MCF 10A (cell line): ENCODE measurements around the gene PDE4D. TPM values are rescaled to one million over a fixed set of nuclear protein-coding genes. Genes with fewer than 3 reads are reported as not detected.

Experiments used
- BruUV-seq: library from RNA; stranded (reverse); fragments of 400-500 nt; replicated peaks from 2 replicates; lab custom pipeline; 2021; lab: Mats Ljungman, UMichigan
- CTCF ChIA-PET: fragments of 300-600 bp; sonication (Branson Sonifier 250); formaldehyde crosslinking; extraction: SDS; loops from one replicate; lab custom pipeline; 2021; ENCODE audit warnings: antibody characterized with exemption, inconsistent platforms; lab: Yijun Ruan, JAX
- POLR2A ChIA-PET: fragments of 300-600, 350-650 bp; sonication (Branson Sonifier 250); formaldehyde crosslinking; extraction: SDS; loops from one replicate; lab custom pipeline; 2020; ENCODE audit warnings: antibody characterized with exemption, inconsistent platforms; lab: Yijun Ruan, JAX
- DNase-seq: peaks from one replicate; pipeline ENCODE4 v3.0.0-alpha.2; 2018; ENCODE audit not compliant: unreplicated experiment
- H3K27ac Mint-ChIP-seq: one replicate; pipeline ENCODE4 v1.8.0; 2022; ENCODE audit warnings: mild to moderate bottlenecking, low read depth, mixed read lengths; ENCODE audit not compliant: unreplicated experiment
- H3K27me3 Mint-ChIP-seq: one replicate; pipeline ENCODE4 v1.8.0; 2022; ENCODE audit warnings: mixed read lengths; ENCODE audit not compliant: insufficient read depth, unreplicated experiment
- H3K36me3 Mint-ChIP-seq: one replicate; pipeline ENCODE4 v1.8.0; 2022; ENCODE audit warnings: mild to moderate bottlenecking, moderate library complexity, mixed read lengths; ENCODE audit not compliant: insufficient read depth, unreplicated experiment
- H3K4me1 Mint-ChIP-seq: one replicate; pipeline ENCODE4 v1.8.0; 2022; ENCODE audit warnings: mixed read lengths; ENCODE audit not compliant: insufficient read depth, unreplicated experiment
- H3K4me3 Mint-ChIP-seq: one replicate; pipeline ENCODE4 v1.8.0; 2022; ENCODE audit warnings: mild to moderate bottlenecking, moderate library complexity, mixed read lengths; ENCODE audit not compliant: unreplicated experiment
- H3K9me3 Mint-ChIP-seq: one replicate; pipeline ENCODE4 v1.8.0; 2022; ENCODE audit warnings: mixed read lengths; ENCODE audit not compliant: unreplicated experiment
- CTCF ChIP-seq: fragments of 200-600 bp; IDR thresholded peaks from one replicate; pipeline ENCODE4 v1.8.0; 2022; ENCODE audit warnings: antibody characterized with exemption, mild to moderate bottlenecking; ENCODE audit not compliant: unreplicated experiment
- intact Hi-C: fragments of 100-400 bp; cut with micrococcal nuclease; formaldehyde crosslinking; loops from 2 replicates; pipeline ENCODE4 v1.14.1; 2022
- total RNA-seq: library from RNA; stranded (reverse); gene quantifications from 2 replicates; pipeline ENCODE4 v1.2.3, GENCODE V29; 2022

The PDE4D gene
- total RNA-seq, 1 experiment from 2014 or later = 85.0 TPM

GRCh38 chr5:59449905-59450644, 443.5 kb downstream of the PDE4D start:
- no TSS peak for BruUV-seq
- peaks cover 13% of the 10 kb centered on the region for H3K36me3 Mint-ChIP-seq
- POLR2A ChIA-PET = no interaction called here

DNA sequence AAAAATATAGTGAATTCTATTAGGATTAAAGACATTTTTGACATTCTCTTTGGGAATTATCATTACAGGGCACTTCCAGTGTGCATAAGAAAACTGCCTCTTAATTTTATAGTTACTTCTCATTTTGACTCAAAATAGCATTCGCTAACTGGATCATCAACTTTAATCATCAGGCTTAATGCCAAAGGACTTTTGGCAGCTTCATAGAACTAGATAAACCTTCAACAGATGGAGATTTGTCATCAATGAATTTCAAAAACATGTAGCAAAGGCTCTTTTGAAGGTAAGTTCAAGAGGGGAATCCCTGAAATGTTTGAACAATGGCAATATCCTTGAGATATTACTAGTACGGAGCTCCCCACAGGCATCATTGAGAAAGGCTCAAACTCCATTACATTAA, 447.2 kb downstream of the PDE4D start:
- Mint-ChIP-seq H3K4me3 (no peak overlapping the region), H3K27me3 (no peaks in the 10 kb centered on the region), H3K4me1 (no peaks in the 10 kb centered on the region), H3K9me3 (no peaks in the 10 kb centered on the region), H3K27ac (no peak overlapping the region), H3K36me3 (peaks cover 19% of the 10 kb centered on the region)
- no peak for TF ChIP-seq CTCF
- ChIA-PET POLR2A (interaction anchor here (0.8 kb wide), 1 partner anchor 10 kb away, joined by 3 read pairs; no protein-coding TSS in a partner anchor), CTCF (interaction anchor here (0.7 kb wide), 2 partner anchors 55 to 258 kb away, joined by 3 to 4 read pairs; no protein-coding TSS in a partner anchor)
- BruUV-seq = no TSS peak
- no peak for DNase-seq
- intact Hi-C loops = no loop called here

More at GRCh38 chr5:59449905-59450644, 443.5 kb downstream of the PDE4D start:
- Mint-ChIP-seq H3K27ac (no peak overlapping the region), H3K27me3 (no peaks in the 10 kb centered on the region), H3K4me1 (no peaks in the 10 kb centered on the region), H3K9me3 (no peaks in the 10 kb centered on the region), H3K4me3 (no peak overlapping the region)
- peak; percentile 1 for DNase-seq
- CTCF ChIA-PET = interaction anchor here (0.7 kb wide), 1 partner anchor 348 kb away, joined by 3 read pairs; no protein-coding TSS in a partner anchor
- intact Hi-C loops = no loop called here
- TF ChIP-seq CTCF = no peak

- intact Hi-C loops = no loop called here
- Mint-ChIP-seq H3K36me3 (peaks cover 19% of the 10 kb centered on the region), H3K27me3 (no peaks in the 10 kb centered on the region), H3K4me3 (no peak overlapping the region), H3K4me1 (no peaks in the 10 kb centered on the region), H3K9me3 (no peaks in the 10 kb centered on the region), H3K27ac (no peak overlapping the region)
- POLR2A ChIA-PET = interaction anchor here (0.8 kb wide), 1 partner anchor 10 kb away, joined by 3 read pairs; no protein-coding TSS in a partner anchor
- CTCF ChIA-PET = interaction anchor here (0.7 kb wide), 1 partner anchor 257 kb away, joined by 4 read pairs; no protein-coding TSS in a partner anchor
- no peak for DNase-seq
- no peak for TF ChIP-seq CTCF
- no TSS peak for BruUV-seq
Measured at GRCh38 chr5:59445741-59446140, 447.8 kb downstream of the PDE4D start.

GRCh38 chr5:59439303-59439702, 454.2 kb downstream of the PDE4D start:
- no peak for TF ChIP-seq CTCF
- BruUV-seq = no TSS peak
- no peak for DNase-seq
- Mint-ChIP-seq H3K27me3 (no peaks in the 10 kb centered on the region), H3K9me3 (no peaks in the 10 kb centered on the region), H3K4me3 (no peak overlapping the region), H3K36me3 (peaks cover 25% of the 10 kb centered on the region), H3K4me1 (no peaks in the 10 kb centered on the region), H3K27ac (no peak overlapping the region)
- CTCF ChIA-PET = interaction anchor here (0.6 kb wide), 1 partner anchor 21 kb away, joined by 3 read pairs; no protein-coding TSS in a partner anchor
- POLR2A ChIA-PET = no interaction called here
- intact Hi-C loops = no loop called here
